ENCODE data around the gene CRYBG2. TPM values are rescaled to one million over a fixed set of nuclear protein-coding genes. Genes with fewer than 3 reads are reported as not detected.

Gene CRYBG2
- total and polyA plus RNA-seq, 2 of the 13 experiments (the other 11 are each of a cell fraction or from before 2014, with no cell fraction given): 1.3 to 2.9 TPM

DNA sequence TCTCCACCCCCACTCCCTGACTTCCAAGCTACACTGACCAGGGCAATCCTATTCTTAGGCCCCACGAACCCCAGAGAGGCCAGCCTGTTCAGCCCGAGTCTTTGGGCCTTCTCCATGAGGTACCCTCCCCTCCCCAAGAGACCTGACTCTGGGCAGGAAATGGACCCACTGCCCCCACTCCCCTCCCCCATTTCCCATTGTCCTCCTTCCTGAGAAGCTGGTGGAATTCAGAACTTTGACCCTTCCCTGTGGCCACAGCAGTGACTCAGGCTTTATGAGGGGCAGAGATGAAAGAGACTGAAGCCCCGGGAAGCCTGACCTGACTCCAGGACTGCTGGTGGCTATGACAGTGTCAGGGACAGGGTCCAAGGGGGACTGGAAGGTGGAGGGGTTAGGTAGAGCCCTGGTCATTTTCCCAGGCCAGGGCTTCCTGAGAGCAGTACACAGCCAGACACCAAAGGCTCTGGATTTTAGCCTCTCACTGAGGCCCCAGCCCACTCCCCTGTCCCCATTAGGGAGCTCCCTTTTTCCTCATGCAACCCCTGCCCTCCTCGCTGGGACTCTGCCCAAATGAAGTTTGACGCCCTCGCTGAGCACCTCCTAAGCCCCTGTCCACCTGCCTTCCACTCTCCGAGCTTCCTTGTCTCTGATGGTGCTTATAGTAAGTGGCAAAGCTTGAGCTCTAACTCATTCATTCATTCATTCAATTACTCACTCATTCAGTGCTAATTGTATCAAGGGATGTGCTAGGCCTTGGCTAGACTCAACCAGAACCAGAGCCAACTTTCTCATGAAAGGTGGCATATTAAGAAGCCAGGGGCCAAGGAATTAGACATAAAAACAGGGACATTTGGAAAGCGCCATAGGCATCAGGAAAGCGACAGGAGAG lies 3.0 kb downstream of the CRYBG2 start (continued):
- TF ChIP-seq, protein P1, sequence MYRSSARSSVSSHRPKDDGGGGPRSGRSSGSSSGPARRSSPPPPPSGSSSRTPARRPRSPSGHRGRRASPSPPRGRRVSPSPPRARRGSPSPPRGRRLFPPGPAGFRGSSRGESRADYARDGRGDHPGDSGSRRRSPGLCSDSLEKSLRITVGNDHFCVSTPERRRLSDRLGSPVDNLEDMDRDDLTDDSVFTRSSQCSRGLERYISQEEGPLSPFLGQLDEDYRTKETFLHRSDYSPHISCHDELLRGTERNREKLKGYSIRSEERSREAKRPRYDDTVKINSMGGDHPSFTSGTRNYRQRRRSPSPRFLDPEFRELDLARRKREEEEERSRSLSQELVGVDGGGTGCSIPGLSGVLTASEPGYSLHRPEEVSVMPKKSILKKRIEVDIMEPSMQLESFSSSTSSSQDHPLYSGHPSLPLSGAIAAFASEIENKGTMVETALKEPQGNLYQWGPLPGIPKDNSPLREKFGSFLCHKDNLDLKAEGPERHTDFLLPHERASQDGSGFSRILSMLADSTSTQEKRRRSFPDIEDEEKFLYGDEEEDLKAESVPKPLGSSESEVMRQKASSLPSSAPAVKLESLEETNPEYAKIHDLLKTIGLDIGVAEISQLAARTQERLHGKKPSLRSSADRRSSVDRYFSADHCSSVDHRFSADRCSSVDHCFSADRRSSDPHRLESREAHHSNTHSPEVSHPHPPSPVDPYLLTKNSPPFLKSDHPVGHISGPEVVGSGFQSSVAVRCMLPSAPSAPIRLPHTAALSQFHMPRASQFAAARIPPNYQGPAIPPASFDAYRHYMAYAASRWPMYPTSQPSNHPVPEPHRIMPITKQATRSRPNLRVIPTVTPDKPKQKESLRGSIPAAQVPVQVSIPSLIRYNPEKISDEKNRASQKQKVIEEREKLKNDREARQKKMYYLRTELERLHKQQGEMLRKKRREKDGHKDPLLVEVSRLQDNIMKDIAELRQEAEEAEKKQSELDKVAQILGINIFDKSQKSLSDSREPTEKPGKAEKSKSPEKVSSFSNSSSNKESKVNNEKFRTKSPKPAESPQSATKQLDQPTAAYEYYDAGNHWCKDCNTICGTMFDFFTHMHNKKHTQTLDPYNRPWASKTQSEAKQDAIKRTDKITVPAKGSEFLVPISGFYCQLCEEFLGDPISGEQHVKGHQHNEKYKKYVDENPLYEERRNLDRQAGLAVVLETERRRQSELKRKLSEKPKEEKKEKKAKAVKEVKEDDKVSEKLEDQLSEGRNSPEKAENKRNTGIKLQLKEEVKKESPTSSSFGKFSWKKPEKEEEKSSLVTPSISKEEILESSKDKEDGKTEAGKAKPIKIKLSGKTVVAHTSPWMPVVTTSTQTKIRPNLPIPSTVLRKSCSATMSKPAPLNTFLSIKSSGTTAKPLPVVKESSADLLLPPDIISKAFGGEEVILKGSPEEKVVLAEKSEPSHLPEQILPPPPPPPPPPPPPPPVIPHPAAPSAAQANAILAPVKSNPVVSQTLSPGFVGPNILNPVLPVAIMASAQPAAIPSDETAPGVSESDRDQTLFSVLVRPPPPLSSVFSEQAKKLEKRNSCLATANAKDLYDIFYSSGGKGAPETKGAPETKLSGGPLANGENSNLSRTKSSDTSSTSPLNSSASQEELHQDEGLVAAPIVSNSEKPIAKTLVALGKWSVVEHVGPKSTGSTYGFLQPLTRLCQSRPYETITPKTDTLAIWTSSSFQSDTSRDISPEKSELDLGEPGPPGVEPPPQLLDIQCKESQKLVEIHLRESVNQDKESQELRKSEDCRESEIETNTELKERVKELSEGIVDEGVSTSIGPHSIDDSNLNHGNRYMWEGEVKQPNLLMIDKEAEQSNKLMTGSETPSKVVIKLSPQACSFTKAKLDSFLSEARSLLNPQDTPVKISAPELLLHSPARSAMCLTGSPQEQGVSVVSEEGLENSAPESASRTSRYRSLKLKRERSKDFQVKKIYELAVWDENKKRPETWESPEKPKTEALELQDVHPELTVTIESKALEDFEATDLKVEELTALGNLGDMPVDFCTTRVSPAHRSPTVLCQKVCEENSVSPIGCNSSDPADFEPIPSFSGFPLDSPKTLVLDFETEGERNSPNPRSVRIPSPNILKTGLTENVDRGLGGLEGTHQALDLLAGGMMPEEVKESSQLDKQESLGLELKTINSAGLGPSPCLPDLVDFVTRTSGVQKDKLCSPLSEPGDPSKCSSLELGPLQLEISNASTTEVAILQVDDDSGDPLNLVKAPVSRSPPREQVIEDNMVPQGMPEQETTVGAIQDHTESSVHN (CRISPR knock-in tag; IDR thresholded peaks at IDR 0.05): 0 out of 2 replicates have a peak, but pooled peaks have one; percentile 30
- TF ChIP-seq, protein P2, sequence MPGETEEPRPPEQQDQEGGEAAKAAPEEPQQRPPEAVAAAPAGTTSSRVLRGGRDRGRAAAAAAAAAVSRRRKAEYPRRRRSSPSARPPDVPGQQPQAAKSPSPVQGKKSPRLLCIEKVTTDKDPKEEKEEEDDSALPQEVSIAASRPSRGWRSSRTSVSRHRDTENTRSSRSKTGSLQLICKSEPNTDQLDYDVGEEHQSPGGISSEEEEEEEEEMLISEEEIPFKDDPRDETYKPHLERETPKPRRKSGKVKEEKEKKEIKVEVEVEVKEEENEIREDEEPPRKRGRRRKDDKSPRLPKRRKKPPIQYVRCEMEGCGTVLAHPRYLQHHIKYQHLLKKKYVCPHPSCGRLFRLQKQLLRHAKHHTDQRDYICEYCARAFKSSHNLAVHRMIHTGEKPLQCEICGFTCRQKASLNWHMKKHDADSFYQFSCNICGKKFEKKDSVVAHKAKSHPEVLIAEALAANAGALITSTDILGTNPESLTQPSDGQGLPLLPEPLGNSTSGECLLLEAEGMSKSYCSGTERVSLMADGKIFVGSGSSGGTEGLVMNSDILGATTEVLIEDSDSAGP (CRISPR knock-in tag; IDR thresholded peaks at IDR 0.05; ENCODE audit: borderline replicate concordance): peak; percentile 67
- TF ChIP-seq CCAR2 (optimal IDR thresholded peaks at IDR 0.05; ENCODE audit: low read depth, low read length) (peak; percentile 34), FOSL1 (CRISPR knock-in tag; IDR thresholded peaks at IDR 0.05; ENCODE audit: borderline replicate concordance) (peak; percentile 89; the same call in 1 of the 2 replicates), ZNF746 (CRISPR knock-in tag; IDR thresholded peaks at IDR 0.05) (peak; percentile 96), ZNF414 (CRISPR knock-in tag; IDR thresholded peaks at IDR 0.05) (peak; percentile 13; the same call in 1 of the 2 replicates), HHEX (CRISPR knock-in tag; IDR thresholded peaks at IDR 0.05) (peak; percentile 43; the same call in 1 of the 2 replicates), SMC3 (IDR thresholded peaks at IDR 0.05; ENCODE audit: low read length) (no peak; the same call in none of the 2 replicates), YEATS2 (CRISPR knock-in tag; IDR thresholded peaks at IDR 0.05; ENCODE audit: borderline replicate concordance) (peak; percentile 72; the same call in 1 of the 2 replicates), ZSCAN31 (CRISPR knock-in tag; IDR thresholded peaks at IDR 0.05; ENCODE audit: low read depth) (peak; percentile 61; the same call in 1 of the 2 replicates), ZEB1 (IDR thresholded peaks at IDR 0.05; ENCODE audit: insufficient replicate concordance, low read depth) (peak; percentile 45), ZBTB7A (CRISPR knock-in tag; IDR thresholded peaks at IDR 0.05) (peak; percentile 66; the same call in 1 of the 2 replicates), POLR2A (IDR thresholded peaks at IDR 0.05; ENCODE audit: insufficient read depth in 1 of 2, low read depth in 2 of 2, low read length in 2 of 2) (peak; percentile 73 to 95)
- TF ChIP-seq, protein P3, sequence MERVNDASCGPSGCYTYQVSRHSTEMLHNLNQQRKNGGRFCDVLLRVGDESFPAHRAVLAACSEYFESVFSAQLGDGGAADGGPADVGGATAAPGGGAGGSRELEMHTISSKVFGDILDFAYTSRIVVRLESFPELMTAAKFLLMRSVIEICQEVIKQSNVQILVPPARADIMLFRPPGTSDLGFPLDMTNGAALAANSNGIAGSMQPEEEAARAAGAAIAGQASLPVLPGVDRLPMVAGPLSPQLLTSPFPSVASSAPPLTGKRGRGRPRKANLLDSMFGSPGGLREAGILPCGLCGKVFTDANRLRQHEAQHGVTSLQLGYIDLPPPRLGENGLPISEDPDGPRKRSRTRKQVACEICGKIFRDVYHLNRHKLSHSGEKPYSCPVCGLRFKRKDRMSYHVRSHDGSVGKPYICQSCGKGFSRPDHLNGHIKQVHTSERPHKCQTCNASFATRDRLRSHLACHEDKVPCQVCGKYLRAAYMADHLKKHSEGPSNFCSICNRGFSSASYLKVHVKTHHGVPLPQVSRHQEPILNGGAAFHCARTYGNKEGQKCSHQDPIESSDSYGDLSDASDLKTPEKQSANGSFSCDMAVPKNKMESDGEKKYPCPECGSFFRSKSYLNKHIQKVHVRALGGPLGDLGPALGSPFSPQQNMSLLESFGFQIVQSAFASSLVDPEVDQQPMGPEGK (CRISPR knock-in tag; IDR thresholded peaks at IDR 0.05): peak; percentile 94
